ENCODE data around the gene KLHDC9. TPM values are rescaled to one million over a fixed set of nuclear protein-coding genes. Genes with fewer than 3 reads are reported as not detected.

Gene KLHDC9
- total and polyA plus RNA-seq, 2 of the 13 experiments (the other 11 are each of a cell fraction or from before 2014, with no cell fraction given) = 2.9 TPM

- TF ChIP-seq CHCHD3 (CRISPR knock-in tag; IDR thresholded peaks at IDR 0.05) (no peak), TCF12 (IDR thresholded peaks at IDR 0.05) (no peak), TCF12 (CRISPR knock-in tag; IDR thresholded peaks at IDR 0.05) (no peak), BRCA1 (CRISPR knock-in tag; IDR thresholded peaks at IDR 0.05) (no peak), NONO (IDR thresholded peaks at IDR 0.05) (no peak), NONO (CRISPR knock-in tag; conservative IDR thresholded peaks at IDR 0.05) (no peak), ZBTB39 (CRISPR knock-in tag; IDR thresholded peaks at IDR 0.05) (no peak), ETS1 (CRISPR knock-in tag; IDR thresholded peaks at IDR 0.05) (no peak), ZNF446 (CRISPR knock-in tag; IDR thresholded peaks at IDR 0.05) (no peak), SAP130 (CRISPR knock-in tag; IDR thresholded peaks at IDR 0.05; ENCODE audit: low read depth) (no peak), HNF1A (IDR thresholded peaks at IDR 0.05; ENCODE audit: low read depth) (no peak), HNF1A (CRISPR knock-in tag; IDR thresholded peaks at IDR 0.05; ENCODE audit: borderline replicate concordance) (no peak)
Observed at GRCh38 chr1:161076410-161076809, 21.8 kb upstream of the KLHDC9 start (continued).

All from HepG2 (cell line).